SK-N-SH treated with all-trans-retinoic acid at 6 μM for 48 hours (cell line): Measurements from ENCODE around the gene GPR173.

Experiments used
- CSDC2 ChIP-seq: fragments of 250-450 bp; sonication (Bioruptor Pico); IDR thresholded peaks from 2 replicates; pipeline ENCODE4 v1.5.0; 2020; ENCODE audit warnings: mild to moderate bottlenecking, moderate library complexity
- CSRNP3 ChIP-seq: fragments of 250-450 bp; sonication (Bioruptor Pico); IDR thresholded peaks from 2 replicates; pipeline ENCODE4 v1.5.1; 2021; ENCODE audit warnings: mild to moderate bottlenecking, moderate library complexity
- OSR1 ChIP-seq: fragments of 250-450 bp; sonication (Bioruptor Pico); IDR thresholded peaks from 2 replicates; pipeline ENCODE4 v1.8.0; 2022; ENCODE audit warnings: moderate library complexity, mild to moderate bottlenecking, inconsistent platforms
- PPARA ChIP-seq: fragments of 250-450 bp; sonication (Bioruptor Pico); IDR thresholded peaks from 2 replicates; pipeline ENCODE4 v1.5.0; 2020; ENCODE audit warnings: mild to moderate bottlenecking, borderline replicate concordance
- RARB ChIP-seq: fragments of 250-450 bp; sonication (Bioruptor Pico); IDR thresholded peaks from 2 replicates; pipeline ENCODE4 v1.8.0; 2021; ENCODE audit warnings: mild to moderate bottlenecking, moderate library complexity
- TCF4 ChIP-seq: fragments of 250-450 bp; sonication (Bioruptor Pico); IDR thresholded peaks from 2 replicates; pipeline ENCODE4 v1.8.0; 2021; ENCODE audit warnings: mild to moderate bottlenecking, moderate library complexity, borderline replicate concordance
- TOX ChIP-seq: fragments of 250-450 bp; sonication (Bioruptor Pico); IDR thresholded peaks from 2 replicates; pipeline ENCODE4 v1.8.0; 2021; ENCODE audit warnings: mild to moderate bottlenecking, moderate library complexity, borderline replicate concordance
- ZC3H10 ChIP-seq: fragments of 250-450 bp; sonication (Bioruptor Pico); IDR thresholded peaks from 2 replicates; pipeline ENCODE4 v1.5.1; 2021; ENCODE audit warnings: mild to moderate bottlenecking, moderate library complexity
- ZFP3 ChIP-seq: fragments of 250-450 bp; sonication (Bioruptor Pico); IDR thresholded peaks from 2 replicates; pipeline ENCODE4 v1.5.0; 2020; ENCODE audit warnings: mild to moderate bottlenecking, moderate library complexity
- ZFP30 ChIP-seq: fragments of 450-650 bp; formaldehyde crosslinking; IDR thresholded peaks from 2 replicates; pipeline ENCODE4 v1.5.0; 2022; ENCODE audit warnings: mild to moderate bottlenecking, moderate library complexity
- ZNF70 ChIP-seq: fragments of 450-650 bp; formaldehyde crosslinking; IDR thresholded peaks from 2 replicates; pipeline ENCODE4 v1.5.0; 2020; ENCODE audit warnings: mild to moderate bottlenecking, moderate library complexity
- ZNF8 ChIP-seq: fragments of 450-650 bp; formaldehyde crosslinking; IDR thresholded peaks from 2 replicates; pipeline ENCODE4 v1.5.0; 2020; ENCODE audit warnings: mild to moderate bottlenecking, moderate library complexity
- TF ChIP-seq, protein P1 (sequence below): fragments of 250-450 bp; sonication (Bioruptor Pico); IDR thresholded peaks from 2 replicates; pipeline ENCODE4 v1.8.0; 2020; ENCODE audit warnings: mild to moderate bottlenecking, moderate library complexity, borderline replicate concordance
- TF ChIP-seq, protein P2 (sequence below): fragments of 250-450 bp; sonication (Bioruptor Pico); IDR thresholded peaks from 2 replicates; pipeline ENCODE4 v1.5.1; 2020; ENCODE audit warnings: low read depth, mild to moderate bottlenecking, moderate library complexity

- TF ChIP-seq PPARA (CRISPR knock-in tag) (no peak), ZNF70 (CRISPR knock-in tag) (no peak), RARB (no peak), CSRNP3 (CRISPR knock-in tag) (no peak), OSR1 (CRISPR knock-in tag) (no peak), TOX (CRISPR knock-in tag) (no peak), ZC3H10 (CRISPR knock-in tag) (no peak), CSDC2 (CRISPR knock-in tag) (no peak), ZFP30 (CRISPR knock-in tag) (no peak), TCF4 (no peak), ZNF8 (CRISPR knock-in tag) (no peak), ZFP3 (CRISPR knock-in tag) (no peak)
- TF ChIP-seq, protein P1, sequence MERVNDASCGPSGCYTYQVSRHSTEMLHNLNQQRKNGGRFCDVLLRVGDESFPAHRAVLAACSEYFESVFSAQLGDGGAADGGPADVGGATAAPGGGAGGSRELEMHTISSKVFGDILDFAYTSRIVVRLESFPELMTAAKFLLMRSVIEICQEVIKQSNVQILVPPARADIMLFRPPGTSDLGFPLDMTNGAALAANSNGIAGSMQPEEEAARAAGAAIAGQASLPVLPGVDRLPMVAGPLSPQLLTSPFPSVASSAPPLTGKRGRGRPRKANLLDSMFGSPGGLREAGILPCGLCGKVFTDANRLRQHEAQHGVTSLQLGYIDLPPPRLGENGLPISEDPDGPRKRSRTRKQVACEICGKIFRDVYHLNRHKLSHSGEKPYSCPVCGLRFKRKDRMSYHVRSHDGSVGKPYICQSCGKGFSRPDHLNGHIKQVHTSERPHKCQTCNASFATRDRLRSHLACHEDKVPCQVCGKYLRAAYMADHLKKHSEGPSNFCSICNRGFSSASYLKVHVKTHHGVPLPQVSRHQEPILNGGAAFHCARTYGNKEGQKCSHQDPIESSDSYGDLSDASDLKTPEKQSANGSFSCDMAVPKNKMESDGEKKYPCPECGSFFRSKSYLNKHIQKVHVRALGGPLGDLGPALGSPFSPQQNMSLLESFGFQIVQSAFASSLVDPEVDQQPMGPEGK = no peak
- TF ChIP-seq, protein P2, sequence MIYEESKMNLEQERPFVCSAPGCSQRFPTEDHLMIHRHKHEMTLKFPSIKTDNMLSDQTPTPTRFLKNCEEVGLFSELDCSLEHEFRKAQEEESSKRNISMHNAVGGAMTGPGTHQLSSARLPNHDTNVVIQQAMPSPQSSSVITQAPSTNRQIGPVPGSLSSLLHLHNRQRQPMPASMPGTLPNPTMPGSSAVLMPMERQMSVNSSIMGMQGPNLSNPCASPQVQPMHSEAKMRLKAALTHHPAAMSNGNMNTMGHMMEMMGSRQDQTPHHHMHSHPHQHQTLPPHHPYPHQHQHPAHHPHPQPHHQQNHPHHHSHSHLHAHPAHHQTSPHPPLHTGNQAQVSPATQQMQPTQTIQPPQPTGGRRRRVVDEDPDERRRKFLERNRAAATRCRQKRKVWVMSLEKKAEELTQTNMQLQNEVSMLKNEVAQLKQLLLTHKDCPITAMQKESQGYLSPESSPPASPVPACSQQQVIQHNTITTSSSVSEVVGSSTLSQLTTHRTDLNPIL (CRISPR knock-in tag) = no peak
Observed at GRCh38 chrX:53071604-53072417, 23.2 kb downstream of the GPR173 start.
